Epidermal melanocyte (primary cell): ENCODE data around the gene PGC.

Source experiments
- DNase-seq: peaks from one replicate; pipeline ENCODE4 v3.0.0; 2011; ENCODE audit warnings: low spot score; ENCODE audit not compliant: insufficient read length

Gene PGC

DNA sequence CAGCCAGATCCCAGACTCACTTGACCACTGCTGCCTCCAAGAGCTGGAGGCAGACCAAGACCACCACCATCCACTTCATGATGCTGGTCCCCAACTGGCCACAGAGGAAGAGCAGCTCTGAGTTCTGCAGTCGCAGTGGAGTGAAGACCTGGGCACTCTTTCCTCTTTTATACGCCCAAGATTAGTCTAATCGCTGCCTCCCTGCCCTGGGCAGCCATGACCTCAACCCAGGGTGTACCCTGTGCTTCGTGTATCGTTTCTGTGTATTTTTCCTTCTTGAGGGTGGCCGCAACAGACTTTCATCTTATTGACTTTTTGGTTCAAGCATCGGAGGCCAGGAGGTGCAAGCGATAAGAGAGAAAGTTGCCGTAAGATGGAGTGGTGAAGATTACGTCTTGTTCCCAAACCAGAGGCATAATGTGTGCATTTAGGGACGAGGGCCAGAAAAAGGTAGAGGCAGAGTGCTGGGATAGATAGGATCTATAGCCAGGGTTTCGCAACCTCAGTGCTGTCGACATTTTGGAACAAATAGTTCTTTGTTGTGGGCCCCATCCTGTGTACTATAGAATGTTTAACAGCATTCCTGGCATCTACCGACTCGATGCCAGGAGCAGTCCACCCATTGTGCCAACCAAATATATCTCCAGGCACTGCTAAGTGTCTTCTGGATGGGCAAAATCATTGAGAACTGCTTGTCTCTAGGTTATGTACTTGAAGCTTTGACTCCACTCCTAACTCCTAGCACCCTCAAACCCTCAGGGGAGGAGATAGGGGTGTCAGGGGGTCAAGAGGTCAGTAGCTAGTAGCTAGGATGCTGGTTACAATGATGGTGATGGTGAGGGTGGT, at the start of gene PGC:
PGC (minus strand) TSS at position 142 of the 846 bp plus-strand sequence; CDS start at position 79, 63 bp downstream.
- no peak for DNase-seq

- no peak for DNase-seq
These were observed 49.3 kb upstream of the PGC start for GRCh38 chr6:41796474-41796873.

- no peak for DNase-seq
These were observed 44.8 kb upstream of the PGC start for GRCh38 chr6:41791984-41792383.

GRCh38 chr6:41791305-41791704, 44.1 kb upstream of the PGC start:
- DNase-seq, result no peak

DNA sequence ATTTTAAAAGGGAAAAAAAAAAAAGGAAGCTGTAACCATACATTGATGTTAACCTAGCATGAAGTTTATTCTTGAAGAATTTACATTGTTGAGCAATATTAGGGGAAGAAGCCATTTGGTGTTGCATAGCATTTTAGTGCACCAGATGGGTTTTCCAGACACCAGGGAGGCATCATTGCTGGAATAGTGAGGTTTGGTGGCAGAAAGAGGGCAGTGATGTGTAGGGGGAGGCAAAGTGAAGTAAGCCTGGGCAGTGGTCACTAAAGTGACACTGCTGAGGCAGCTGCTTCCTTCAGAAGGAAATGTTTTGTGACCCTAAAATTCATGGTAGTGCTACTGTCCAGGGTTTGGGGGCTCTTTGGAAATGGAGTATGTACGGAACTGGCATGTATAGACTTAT, 42.8 kb upstream of the PGC start:
- DNase-seq, result no peak

DNA sequence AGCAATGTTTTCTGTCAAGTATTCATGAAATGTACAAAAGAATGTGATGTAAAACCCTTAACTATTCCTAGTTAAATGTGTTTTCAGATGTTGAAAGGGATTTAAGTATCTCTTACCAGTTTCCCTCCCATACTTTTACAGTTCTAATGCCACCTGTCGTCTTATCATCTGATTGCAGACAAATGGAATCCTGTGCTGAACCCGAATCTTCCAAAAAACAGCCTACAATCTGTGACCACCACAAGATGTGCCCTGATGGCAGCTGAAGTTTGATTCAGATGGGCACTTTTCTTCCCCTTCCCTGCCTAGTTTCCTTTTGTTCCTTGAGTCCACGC, 42.2 kb upstream of the PGC start:
- no peak for DNase-seq

DNA sequence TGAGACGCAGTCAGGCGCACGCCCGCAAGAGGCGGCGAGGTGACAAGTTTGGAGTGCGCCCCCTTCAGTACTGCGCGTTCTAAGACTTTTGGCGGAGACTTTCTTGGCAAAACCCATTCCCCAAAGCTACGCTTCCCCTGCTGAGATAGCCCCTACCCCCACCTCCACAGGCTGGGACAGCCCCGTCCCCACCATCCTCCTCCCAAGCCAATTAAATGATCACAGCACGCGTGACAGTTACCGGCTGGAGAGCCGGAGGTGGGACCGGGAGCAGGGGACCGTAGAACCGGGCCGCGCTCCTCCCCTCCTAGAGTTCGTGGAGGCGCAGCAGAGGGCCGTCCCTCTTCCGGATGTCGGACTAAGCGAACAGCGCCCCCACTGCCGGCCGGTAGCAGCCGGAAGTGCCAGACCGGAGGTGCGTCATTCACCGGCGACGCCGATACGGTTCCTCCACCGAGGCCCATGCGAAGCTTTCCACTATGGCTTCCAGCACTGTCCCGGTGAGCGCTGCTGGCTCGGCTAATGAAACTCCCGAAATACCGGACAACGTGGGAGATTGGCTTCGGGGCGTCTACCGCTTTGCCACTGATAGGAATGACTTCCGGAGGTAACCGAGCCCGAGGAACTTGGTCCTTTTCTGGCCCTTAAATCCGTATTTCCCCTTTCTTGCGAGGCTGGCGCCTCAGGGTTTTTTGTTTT, 40.2 kb upstream of the PGC start, which contains the start of gene TOMM6:
TOMM6 (plus strand) TSS at position 476 of the 699 bp plus-strand sequence; CDS start at position 480, 4 bp downstream.
- peak; percentile 90 for DNase-seq

DNA sequence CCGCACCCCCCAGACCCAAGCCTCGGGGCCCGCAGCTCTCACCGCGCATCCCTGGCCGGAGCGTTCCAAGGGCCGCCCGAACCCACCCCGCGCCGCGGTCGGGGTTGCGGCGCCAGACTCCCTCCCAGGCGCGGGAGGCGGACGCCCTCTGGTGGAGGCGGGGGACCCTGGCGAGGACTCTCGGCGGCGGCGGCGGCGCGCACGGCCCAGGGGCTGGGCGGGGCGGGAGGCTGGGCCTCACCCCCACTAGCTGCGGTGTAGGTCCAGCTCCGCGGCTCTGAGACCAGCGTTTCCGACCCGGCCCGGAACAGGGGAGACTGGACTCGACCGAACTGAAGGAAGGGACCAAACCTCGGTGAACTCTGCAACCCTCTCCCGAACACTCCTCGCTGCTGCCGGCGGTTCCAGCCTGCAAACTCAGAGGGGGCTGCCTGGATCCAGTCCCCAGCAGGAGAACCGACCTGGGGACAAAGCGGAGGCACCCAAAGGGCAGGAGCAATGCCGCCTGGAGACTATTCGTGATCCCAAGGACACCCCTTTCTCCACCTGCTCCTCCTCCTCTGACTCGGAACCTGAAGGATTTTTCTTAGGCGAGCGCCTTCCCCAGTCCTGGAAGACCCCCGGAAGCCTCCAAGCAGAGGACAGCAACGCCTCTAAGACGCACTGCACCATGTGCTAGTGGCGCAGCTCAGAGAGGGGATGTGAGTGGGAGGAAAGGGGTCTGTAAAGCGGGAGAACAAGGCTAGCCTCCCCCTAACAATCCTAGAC, 39.4 kb upstream of the PGC start:
- DNase-seq, result peak; percentile 89

DNA sequence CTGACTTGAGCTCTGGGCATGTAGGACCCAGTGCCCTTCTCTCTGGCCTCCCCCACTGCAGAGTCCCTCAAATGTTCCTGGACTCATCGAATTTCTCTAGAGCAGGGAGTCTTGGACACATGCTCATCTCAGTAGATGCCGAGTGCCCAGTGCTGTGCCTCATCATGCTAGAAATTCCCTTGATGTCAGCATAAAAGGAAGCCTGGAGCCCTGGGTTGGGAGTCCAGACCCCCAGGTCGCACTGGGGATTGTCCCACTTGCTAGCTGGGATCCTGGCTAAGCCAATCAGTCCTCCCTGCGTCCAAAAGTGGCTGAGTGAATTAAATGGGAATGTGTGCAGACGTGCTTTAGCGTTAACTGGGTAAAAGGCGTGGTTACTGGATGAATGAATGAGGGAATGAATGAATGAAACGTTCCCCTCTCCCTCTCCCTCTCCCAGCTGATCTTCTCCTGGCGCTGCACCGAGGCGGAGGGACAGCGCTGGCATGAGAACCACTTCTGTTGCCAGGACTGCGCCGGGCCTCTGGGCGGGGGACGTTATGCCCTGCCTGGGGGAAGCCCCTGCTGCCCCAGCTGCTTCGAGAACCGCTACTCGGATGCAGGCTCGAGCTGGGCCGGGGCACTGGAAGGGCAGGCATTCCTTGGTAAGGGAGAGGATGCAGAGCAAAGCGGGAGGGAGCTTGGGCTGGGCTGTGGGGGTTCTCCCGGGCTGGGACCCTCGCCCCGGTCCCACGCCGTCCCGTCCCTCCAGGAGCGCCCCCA, 38.7 kb upstream of the PGC start:
- DNase-seq, result no peak

GRCh38 chr6:41785254-41785653, 38.1 kb upstream of the PGC start:
- DNase-seq, result no peak

- no peak for DNase-seq
These were observed 37.5 kb upstream of the PGC start for GRCh38 chr6:41784581-41785171.

DNA sequence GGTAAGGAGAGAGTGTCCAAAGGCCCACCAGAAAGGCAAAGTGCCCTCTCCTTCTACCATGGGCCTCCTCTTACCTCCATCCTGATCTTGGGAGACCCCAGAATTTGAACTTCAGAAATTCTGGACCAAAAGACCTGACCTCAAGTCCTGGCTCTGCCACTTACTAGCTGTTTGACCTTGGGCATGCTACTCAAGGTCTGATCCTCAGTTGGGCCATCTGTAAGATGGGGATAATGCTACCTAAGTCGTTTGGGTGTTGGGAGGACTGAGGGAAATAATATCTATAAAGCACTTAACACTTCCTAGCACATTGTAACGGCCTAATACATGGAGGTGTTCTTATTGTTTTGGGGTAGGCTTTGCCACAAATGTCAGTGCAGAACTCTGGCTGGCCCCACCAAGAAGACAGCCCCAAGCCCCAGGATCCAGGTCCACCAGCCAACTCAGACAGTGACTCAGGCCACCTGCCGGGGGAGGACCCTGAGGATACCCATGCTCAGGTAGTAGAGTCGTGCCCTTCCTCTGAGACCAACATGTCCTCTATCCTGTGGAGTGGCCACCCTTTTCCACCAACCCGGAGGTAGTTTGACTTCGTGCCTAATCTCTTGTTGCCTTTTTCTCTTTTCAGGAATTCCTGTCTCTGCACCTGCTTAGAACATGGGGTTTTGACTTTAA, 36.0 kb upstream of the PGC start:
- no peak for DNase-seq

DNA sequence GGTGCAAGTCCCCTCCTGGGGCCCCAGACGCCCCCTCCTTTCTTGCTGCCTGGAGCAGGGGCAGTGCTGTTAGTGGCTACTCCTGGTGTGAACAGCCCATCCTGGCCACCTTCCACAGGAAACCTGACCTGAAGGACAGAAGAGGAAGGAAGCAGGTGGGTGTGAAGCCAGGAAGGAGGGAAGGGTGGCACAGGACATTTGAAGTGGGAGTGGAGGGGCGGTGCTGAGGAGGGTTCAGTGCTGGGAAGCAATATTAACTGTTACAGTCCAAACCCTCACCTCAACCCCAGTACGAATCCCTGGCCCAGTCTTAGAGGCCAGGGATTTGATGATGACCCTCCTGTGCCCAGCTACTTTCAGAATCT, 34.2 kb upstream of the PGC start:
- DNase-seq, result peak; percentile 7

DNA sequence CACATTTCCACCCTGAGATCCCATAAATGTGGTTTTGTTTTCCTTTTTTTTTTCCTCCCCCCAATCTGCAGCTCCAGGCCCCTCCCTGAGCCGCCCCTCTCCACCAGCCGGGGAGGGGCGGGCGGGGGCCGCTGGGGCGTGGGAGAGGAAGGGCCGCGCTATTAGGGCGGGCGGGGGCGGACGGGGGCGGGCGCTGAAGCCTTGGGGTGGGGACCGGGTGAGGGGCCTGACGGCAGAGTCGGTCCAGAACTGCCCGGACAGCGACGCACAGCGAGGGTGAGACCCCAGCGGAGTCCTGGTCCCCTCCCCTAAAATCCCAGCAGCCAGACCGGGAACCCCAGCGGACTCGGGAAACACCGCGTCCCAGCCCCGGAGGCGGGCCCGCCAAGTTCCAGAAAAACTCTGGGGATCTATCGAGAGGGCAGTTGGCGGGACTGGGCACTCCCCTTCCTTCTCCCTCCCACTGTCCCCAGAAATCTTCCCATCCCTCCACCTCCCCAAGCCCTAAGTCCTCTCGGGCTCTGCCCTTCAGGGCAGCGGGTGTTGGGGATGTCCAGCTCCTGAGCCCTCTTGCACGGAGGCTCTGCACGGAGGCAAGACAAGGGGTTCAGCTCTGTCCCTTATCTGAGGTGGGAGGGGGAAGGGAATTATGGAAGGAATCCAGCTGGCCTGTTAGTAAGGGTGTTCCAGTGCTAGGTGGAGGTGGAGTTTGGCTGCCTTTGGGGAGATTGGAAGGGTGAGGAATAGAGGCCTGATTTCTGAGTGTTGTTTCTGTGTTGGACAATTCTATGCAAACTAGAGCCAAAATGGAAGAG, 33.6 kb upstream of the PGC start, which contains the start of gene PRICKLE4:
PRICKLE4 (plus strand) TSS at position 232 of the 815 bp plus-strand sequence. CDS start 2,692 bp downstream, outside the sequence.
- DNase-seq, result peak; percentile 18

GRCh38 chr6:41779788-41780550, 32.8 kb upstream of the PGC start, which contains the start of gene FRS3:
TSS of gene FRS3 (minus strand) at chr6:41779900. CDS start at chr6:41776987, 2,913 bp downstream.
- DNase-seq, result peak; percentile 94

DNA sequence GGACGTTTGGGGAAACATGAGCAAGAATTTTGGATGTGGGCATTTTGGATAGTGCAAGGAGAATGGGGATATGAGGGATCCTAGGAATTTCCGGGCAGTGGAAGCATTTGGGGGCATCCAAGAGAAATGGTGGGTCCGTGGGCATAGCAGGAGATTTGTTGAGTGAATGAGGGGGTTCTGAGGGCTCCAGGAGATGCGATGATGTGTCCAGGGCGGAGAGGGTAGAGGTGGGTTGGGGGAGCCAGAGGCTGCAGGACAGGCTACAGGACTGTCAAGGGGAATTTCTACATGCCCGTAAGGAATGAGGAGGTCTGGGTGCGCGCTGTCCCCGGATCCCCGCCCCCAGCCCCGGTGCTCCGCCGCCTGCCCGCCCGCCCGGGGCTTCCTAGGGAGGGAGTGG, 32.1 kb upstream of the PGC start:
- no peak for DNase-seq

GRCh38 chr6:41778895-41779294, 31.7 kb upstream of the PGC start:
- no peak for DNase-seq

DNA sequence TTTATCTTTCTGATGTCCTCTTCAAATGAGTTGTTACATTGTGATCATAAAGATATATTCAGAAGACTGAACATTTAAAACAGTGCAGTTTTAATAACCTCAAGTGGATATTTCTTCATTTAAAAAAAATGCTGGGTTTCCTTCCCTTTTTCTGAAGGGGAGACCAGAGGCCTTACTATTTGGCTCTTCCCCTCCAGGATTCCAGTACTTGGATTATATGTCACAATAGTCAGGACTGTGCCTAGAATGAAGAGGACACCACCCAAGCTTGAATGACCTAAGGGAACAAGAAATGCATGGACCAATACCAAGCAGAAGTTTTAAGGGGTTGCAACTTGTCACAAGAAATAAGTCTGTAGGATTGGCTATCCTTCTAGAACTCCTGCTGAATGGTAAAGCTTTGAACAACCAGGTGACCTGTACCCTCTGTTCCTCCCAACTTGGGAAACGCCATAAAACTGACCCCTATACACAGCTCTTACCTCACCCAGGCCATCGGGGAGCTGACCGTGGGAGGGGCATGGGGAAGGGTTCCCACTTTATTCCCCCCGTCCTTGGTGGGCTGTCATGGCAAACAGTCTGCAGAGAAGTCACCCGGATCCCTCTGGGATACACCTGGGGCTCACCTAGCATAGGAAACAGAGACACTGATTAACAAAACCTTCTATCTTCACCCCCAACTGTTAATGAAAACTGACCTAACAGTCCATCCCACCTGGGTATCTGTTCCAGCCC, 30.5 kb upstream of the PGC start:
- DNase-seq, result no peak
